Measurements from ENCODE around the gene GAS7.

The GAS7 gene

GRCh38 chr17:10216213-10216938 lies 18.0 kb upstream of the GAS7 start:
- no peak for TF ChIP-seq CTCF (IDR thresholded peaks at IDR 0.05; ENCODE audit: extremely low read depth, insufficient read depth, missing control alignments)
- no peak for DNase-seq (ENCODE audit: low spot score)
- in situ Hi-C loops (cut with MboI; ENCODE audit: low pct_unique_long_range_greater_than_20kb, low sequenced_read_pairs, unreplicated experiment) = no loop called here

GRCh38 chr17:10215286-10215685 lies 16.9 kb upstream of the GAS7 start:
- no peak for DNase-seq (ENCODE audit: low spot score)
- no peak for TF ChIP-seq CTCF (IDR thresholded peaks at IDR 0.05; ENCODE audit: extremely low read depth, insufficient read depth, missing control alignments)
- in situ Hi-C loops (cut with MboI; ENCODE audit: low pct_unique_long_range_greater_than_20kb, low sequenced_read_pairs, unreplicated experiment) = no loop called here

- in situ Hi-C loops (cut with MboI; ENCODE audit: low pct_unique_long_range_greater_than_20kb, low sequenced_read_pairs, unreplicated experiment) = no loop called here
- no peak for DNase-seq (ENCODE audit: low spot score)
- no peak for TF ChIP-seq CTCF (IDR thresholded peaks at IDR 0.05; ENCODE audit: extremely low read depth, insufficient read depth, missing control alignments)
Measured at GRCh38 chr17:10211666-10212065, 13.3 kb upstream of the GAS7 start.

- DNase-seq (ENCODE audit: low spot score) = no peak
- in situ Hi-C loops (cut with MboI; ENCODE audit: low pct_unique_long_range_greater_than_20kb, low sequenced_read_pairs, unreplicated experiment) = no loop called here
- TF ChIP-seq CTCF (IDR thresholded peaks at IDR 0.05; ENCODE audit: extremely low read depth, insufficient read depth, missing control alignments) = no peak
Measured at GRCh38 chr17:10210151-10210574, 11.8 kb upstream of the GAS7 start.

- in situ Hi-C loops (cut with MboI; ENCODE audit: low pct_unique_long_range_greater_than_20kb, low sequenced_read_pairs, unreplicated experiment) = no loop called here
- no peak for DNase-seq (ENCODE audit: low spot score)
- no peak for TF ChIP-seq CTCF (IDR thresholded peaks at IDR 0.05; ENCODE audit: extremely low read depth, insufficient read depth, missing control alignments)
Measured at GRCh38 chr17:10208604-10209193, 10.3 kb upstream of the GAS7 start.

- TF ChIP-seq CTCF (IDR thresholded peaks at IDR 0.05; ENCODE audit: extremely low read depth, insufficient read depth, missing control alignments) = no peak
- DNase-seq (ENCODE audit: low spot score) = no peak
- in situ Hi-C loops (cut with MboI; ENCODE audit: low pct_unique_long_range_greater_than_20kb, low sequenced_read_pairs, unreplicated experiment) = no loop called here
Measured at GRCh38 chr17:10207153-10207552, 8.7 kb upstream of the GAS7 start.

All from GM13977 (cell line).